K562 (cell line): ENCODE results near the gene NAT10. TPM values are rescaled to one million over a fixed set of nuclear protein-coding genes. Genes with fewer than 3 reads are reported as not detected.

Experiments
- ATAC-seq: fragments of 200-7000 bp; cut with Tn5 transposase; 3 replicates; pipeline ENCODE4 v1.9.1; 2020; ENCODE audit warnings: moderate library complexity
- BruUV-seq: library from RNA; stranded (reverse); fragments of 400-500 nt; replicated peaks from 2 replicates; lab custom pipeline; 2021; lab: Mats Ljungman, UMichigan
- CTCF ChIA-PET: fragments of 300-600 bp; formaldehyde crosslinking; extraction: SDS; loops from one replicate; lab custom pipeline; 2021; ENCODE audit warnings: low intra/inter-chr PET ratio; lab: Yijun Ruan, JAX
- POLR2A ChIA-PET: fragments of 300-600, 350-650 bp; sonication (Branson Sonifier 250); formaldehyde crosslinking; extraction: SDS; loops from one replicate; lab custom pipeline; 2021; ENCODE audit warnings: antibody characterized with exemption, inconsistent platforms; lab: Yijun Ruan, JAX
- DNase-seq, 4 experiments: peaks; one replicate each; pipeline versions ENCODE4 v3.0.0 to v3.0.0-alpha.2; 2011 to 2018; ENCODE audit warnings: low spot score in 3 of 4, mixed read lengths in 3 of 4; ENCODE audit errors: extremely low read depth in 1 of 4
- FAIRE-seq: peaks from 2 replicates; lab custom pipeline; 2011; peaks lifted over from hg19 to GRCh38; lab: Jason Lieb, UNC
- H2AFZ ChIP-seq: 2 replicates; pipeline ENCODE4 v1.6.0; 2011; ENCODE audit warnings: low read depth, low read length, control low read depth, inconsistent platforms
- H3K27ac ChIP-seq: fragments of 200-600 bp; 3 replicates; pipeline ENCODE4 v1.8.0; 2011; ENCODE audit warnings: low read depth, mild to moderate bottlenecking, control low read depth, inconsistent platforms, low read length, moderate library complexity, mixed read lengths; ENCODE audit errors: extremely low read depth
- H3K27me3 ChIP-seq, 2 experiments: fragments of 300-600 bp in 1 of 2; 2 replicates in 1 of 2; 3 replicates in 1 of 2; pipeline versions ENCODE4 v1.6.0 to v1.8.0; 2011; ENCODE audit warnings: inconsistent platforms in 2 of 2, low read length in 2 of 2, mild to moderate bottlenecking in 1 of 2, mixed read lengths in 1 of 2, moderate library complexity in 1 of 2; ENCODE audit not compliant: control insufficient read depth in 2 of 2, insufficient read depth in 2 of 2
- H3K36me3 ChIP-seq: fragments of 300-600 bp; 3 replicates; pipeline ENCODE4 v1.8.0; 2011; ENCODE audit warnings: mild to moderate bottlenecking, low read length, inconsistent platforms; ENCODE audit not compliant: control insufficient read depth, insufficient read depth
- H3K4me1 ChIP-seq, 2 experiments: fragments of 200-600 bp in 1 of 2; replicated peaks in 1 of 2; 2 replicates in 1 of 2; 3 replicates in 1 of 2; pipeline versions ENCODE4 v1.5.1 to v1.8.0; 2011; ENCODE audit warnings: inconsistent platforms in 2 of 2, low read length in 2 of 2, mild to moderate bottlenecking in 1 of 2, mixed read lengths in 1 of 2, moderate library complexity in 1 of 2; ENCODE audit not compliant: control insufficient read depth in 2 of 2, insufficient read depth in 2 of 2
- H3K4me2 ChIP-seq: 2 replicates; pipeline ENCODE4 v1.6.1; 2011; ENCODE audit warnings: low read length, control low read depth, inconsistent platforms, mixed read lengths; ENCODE audit not compliant: insufficient read depth
- H3K4me3 ChIP-seq: fragments of 200-600 bp; sonication (generic), shearing (Covaris generic); 2 replicates; pipeline ENCODE4 v1.5.1; 2016; ENCODE audit warnings: control low read depth, inconsistent platforms
- H3K79me2 ChIP-seq: fragments of 200-600 bp; 3 replicates; pipeline ENCODE4 v1.8.0; 2011; ENCODE audit warnings: low read length, inconsistent platforms; ENCODE audit not compliant: control insufficient read depth, insufficient read depth
- H3K9ac ChIP-seq, 2 experiments: 2 replicates each; pipeline versions ENCODE4 v1.6.0 to v1.6.1; 2011; ENCODE audit warnings: low read depth in 2 of 2, low read length in 2 of 2, control low read depth in 1 of 2, inconsistent platforms in 1 of 2, mild to moderate bottlenecking in 1 of 2, mixed read lengths in 1 of 2; ENCODE audit not compliant: insufficient read depth in 1 of 2
- H3K9me1 ChIP-seq: one replicate; pipeline ENCODE4 v1.6.0; 2011; ENCODE audit warnings: inconsistent platforms, mild to moderate bottlenecking, low read length, moderate library complexity; ENCODE audit not compliant: control insufficient read depth, insufficient read depth
- H3K9me3 ChIP-seq: replicated peaks from 2 replicates; pipeline ENCODE4 v1.5.1; 2011; ENCODE audit warnings: low read depth, low read length, inconsistent platforms; ENCODE audit not compliant: control insufficient read depth, insufficient read depth
- H4K20me1 ChIP-seq: replicated peaks from 2 replicates; pipeline ENCODE4 v1.6.1; 2011; ENCODE audit warnings: low read length, inconsistent platforms, mixed read lengths; ENCODE audit not compliant: control insufficient read depth, insufficient read depth
- CHD4 ChIP-seq: fragments of 200-600 bp; sonication (generic); IDR thresholded peaks from 3 replicates; pipeline ENCODE4 v1.6.1; 2012; ENCODE audit warnings: low read depth, mild to moderate bottlenecking, mixed read lengths, low read length, inconsistent platforms; ENCODE audit not compliant: insufficient read depth, insufficient replicate concordance, poor library complexity, severe bottlenecking
- HMG20B ChIP-seq: fragments of 250-450 bp; sonication (Bioruptor Pico); IDR thresholded peaks from 2 replicates; pipeline ENCODE4 v1.5.0; 2021; ENCODE audit warnings: mild to moderate bottlenecking
- HNRNPUL1 ChIP-seq: fragments of 200-400 bp; formaldehyde crosslinking; IDR thresholded peaks from 2 replicates; pipeline ENCODE4 v1.6.1; 2017; ENCODE audit warnings: low read length
- JUN ChIP-seq, 2 experiments: sonication (generic) in 1 of 2; formaldehyde crosslinking in 1 of 2; IDR thresholded peaks; 2 replicates each; pipeline versions ENCODE4 v1.6.1 to v1.8.0; 2012 to 2022; ENCODE audit warnings: borderline replicate concordance in 2 of 2, mild to moderate bottlenecking in 2 of 2, improper control_type of control experiment in 1 of 2, low read depth in 1 of 2, low read length in 1 of 2, missing genetic modification reagents in 1 of 2
- MAFK ChIP-seq: IDR thresholded peaks from 2 replicates; pipeline ENCODE4 v1.6.1; 2011; ENCODE audit warnings: low read length, improper control_type of control experiment
- MYC ChIP-seq, 2 experiments: fragments of 250-450 bp in 1 of 2; sonication (Bioruptor Pico) in 1 of 2; IDR thresholded peaks; 2 replicates each; pipeline versions ENCODE4 v1.5.1 to v1.6.1; 2012 to 2021; ENCODE audit warnings: low read depth in 2 of 2, borderline replicate concordance in 1 of 2, improper control_type of control experiment in 1 of 2, low read length in 1 of 2, mild to moderate bottlenecking in 1 of 2, moderate library complexity in 1 of 2
- NCOA4 ChIP-seq: fragments of 450-650 bp; IDR thresholded peaks from 2 replicates; pipeline ENCODE4 v1.6.1; 2018; ENCODE audit warnings: mild to moderate bottlenecking; ENCODE audit not compliant: partially characterized antibody
- PHB2 ChIP-seq: fragments of 450-650 bp; IDR thresholded peaks from 2 replicates; pipeline ENCODE4 v1.6.1; 2017; ENCODE audit warnings: low read depth
- RAD21 ChIP-seq, 2 experiments: fragments of 250-450 bp in 1 of 2; fragments of 450-650 bp in 1 of 2; sonication (Bioruptor Pico) in 1 of 2; formaldehyde crosslinking in 1 of 2; IDR thresholded peaks in 1 of 2; conservative IDR thresholded peaks in 1 of 2; 2 replicates each; pipeline versions ENCODE4 v1.4.0 to v1.8.0; 2020 to 2022; ENCODE audit warnings: mild to moderate bottlenecking in 2 of 2, moderate library complexity in 1 of 2
- ZBTB8A ChIP-seq: fragments of 450-650 bp; IDR thresholded peaks from 2 replicates; pipeline ENCODE4 v1.6.1; 2018; ENCODE audit warnings: mild to moderate bottlenecking, moderate library complexity; ENCODE audit not compliant: partially characterized antibody
- ZNF316 ChIP-seq: fragments of 450-650 bp; IDR thresholded peaks from 2 replicates; pipeline ENCODE4 v1.6.1; 2016
- ZNF436 ChIP-seq: fragments of 250-450, 450-650 bp; sonication (Bioruptor Pico); formaldehyde crosslinking; IDR thresholded peaks from 2 replicates; pipeline ENCODE4 v1.7.0; 2020; ENCODE audit warnings: mild to moderate bottlenecking
- ZNF511 ChIP-seq: sonication (generic); formaldehyde crosslinking; IDR thresholded peaks from 2 replicates; pipeline ENCODE4 v1.8.0; 2022; ENCODE audit warnings: mild to moderate bottlenecking, missing genetic modification reagents
- ZNF75A ChIP-seq: fragments of 450-650 bp; formaldehyde crosslinking; IDR thresholded peaks from 2 replicates; pipeline ENCODE4 v1.4.0; 2020; ENCODE audit warnings: mild to moderate bottlenecking
- ZNF76 ChIP-seq: fragments of 250-450 bp; sonication (Bioruptor Pico); IDR thresholded peaks from 2 replicates; pipeline ENCODE4 v1.4.0; 2020; ENCODE audit warnings: mild to moderate bottlenecking, moderate library complexity, borderline replicate concordance
- ZSCAN29 ChIP-seq: fragments of 450-650 bp; IDR thresholded peaks from 2 replicates; pipeline ENCODE4 v1.6.1; 2017
- WGBS: fragments of 100-300 bp; shearing (Covaris generic); methylation state at CpG from one replicate; pipeline ENCODE4 v1.1.6; 2016; ENCODE audit warnings: low coverage, mixed read lengths; ENCODE audit not compliant: insufficient coverage; ENCODE audit errors: missing lambda C conversion rate; 5-methylcytosine and 5-hydroxymethylcytosine counted together
- in situ Hi-C: fragments of 300-500 bp; cut with MboI; formaldehyde crosslinking; loops from 4 replicates; pipeline ENCODE4 v1.15.0; 2018; ENCODE audit warnings: inconsistent platforms, mixed read lengths
- intact Hi-C: fragments of 100-400 bp; cut with micrococcal nuclease; formaldehyde crosslinking; loops from 2 replicates; pipeline ENCODE4 v1.14.2; 2022
- polyA plus RNA-seq, 8 experiments: library from polyadenylated mRNA; depleted of rRNA in 4 of 8; stranded (reverse) in 5 of 8; unstranded in 3 of 8; fragments of >200 nt; fragmentation: Nextera tagmentation in 2 of 8; fragmentation: Illumina TruSeq in 1 of 8; extraction: Ambion mirVana in 2 of 8; extraction: Trizol in 1 of 8; gene quantifications; 2 replicates each; pipeline versions ENCODE4 v1.2.1 to v1.2.3, GENCODE V29; 2011 to 2014; ENCODE audit warnings: inconsistent platforms in 1 of 8, missing spikeins in 1 of 8
- total RNA-seq, 7 experiments: library from RNA; depleted of rRNA in 6 of 7; stranded (reverse); fragments of >200 nt in 6 of 7; fragmentation: Illumina TruSeq in 2 of 7; extraction: Trizol in 2 of 7; gene quantifications; 2 replicates each; pipeline versions ENCODE4 v1.2.1 to v1.2.3, GENCODE V29; 2011 to 2021; ENCODE audit warnings: low replicate concordance in 1 of 7

Gene NAT10
- total and polyA plus RNA-seq, 9 of the 15 experiments (the other 6 are each of a cell fraction or from before 2014, with no cell fraction given) = 55.4 to 125 (median 86.3) TPM

- TF ChIP-seq PHB2 = no peak
Observed at GRCh38 chr11:34157163-34157562, 51.7 kb downstream of the NAT10 start (continued).

GRCh38 chr11:34158661-34159060 lies 53.2 kb downstream of the NAT10 start:
- DNase-seq (peak in 1 of 4 experiments; percentile 18), ATAC-seq (no peak), FAIRE-seq (no peak)
- intact Hi-C loops = no loop called here
- no peak overlapping the region for H2AFZ ChIP-seq
- H3K27me3 ChIP-seq = peaks cover 0 to 13% of the 10 kb centered on the region in 2 experiments; a peak in 1 of 5 replicates
- H4K20me1 ChIP-seq = peaks cover 8% of the 10 kb centered on the region; the same call in 1 of the 2 replicates
- no TSS peak for BruUV-seq
- ChIA-PET POLR2A (interaction anchor here (0.7 to 1.1 kb wide), 4 partner anchors 9 to 53 kb away, joined by 3 read pairs; no protein-coding TSS in a partner anchor), CTCF (no interaction called here)
- H3K9ac ChIP-seq = peak overlapping the region in 1 of 2 experiments; percentile 6; a peak in 1 of 4 replicates
- no peak overlapping the region for H3K4me2 ChIP-seq
- H3K36me3 ChIP-seq = peaks cover 17% of the 10 kb centered on the region; the same call in 1 of the 3 replicates
- in situ Hi-C loops = loop anchor here (25.0 kb wide), 1 partner anchor 321 kb away; no protein-coding TSS in a partner anchor
- H3K27ac ChIP-seq = no peak overlapping the region
- no peaks in the 10 kb centered on the region for H3K9me1 ChIP-seq
- no peaks in the 10 kb centered on the region for H3K79me2 ChIP-seq
- H3K4me3 ChIP-seq = no peak overlapping the region
- WGBS = 28% methylated on average over 5 of the region's 6 CpGs
- peaks cover 8 to 21% of the 10 kb centered on the region in 2 experiments; a peak in 4 of 5 replicates for H3K4me1 ChIP-seq
- H3K9me3 ChIP-seq = no peaks in the 10 kb centered on the region
- no peak for TF ChIP-seq ZBTB8A
- TF ChIP-seq JUN (IDR thresholded peaks at IDR 0.05; ENCODE audit: borderline replicate concordance, low read depth, low read length) = no peak
- TF ChIP-seq JUN (CRISPR knock-in tag; IDR thresholded peaks at IDR 0.05; ENCODE audit: borderline replicate concordance) = no peak
- TF ChIP-seq ZNF76 (CRISPR knock-in tag) = no peak
- TF ChIP-seq RAD21 (CRISPR knock-in tag; conservative IDR thresholded peaks at IDR 0.05 in 1 of 2, IDR thresholded peaks at IDR 0.05 in 1 of 2) = no peak
- TF ChIP-seq HNRNPUL1 = 0 out of 2 replicates have a peak, but pooled peaks have one; percentile 41
- TF ChIP-seq HMG20B (CRISPR knock-in tag) = no peak
- TF ChIP-seq ZNF75A (CRISPR knock-in tag) = no peak
- no peak for TF ChIP-seq MAFK
- no peak for TF ChIP-seq ZNF436 (CRISPR knock-in tag)
- TF ChIP-seq ZNF316 = no peak
- no peak for TF ChIP-seq ZNF511
- no peak for TF ChIP-seq NCOA4
- no peak for TF ChIP-seq ZSCAN29
- no peak for TF ChIP-seq CHD4
- 0 out of 2 replicates have a peak, but pooled peaks have one; percentile 18 for TF ChIP-seq MYC (IDR thresholded peaks at IDR 0.05; ENCODE audit: low read depth, low read length)
- TF ChIP-seq MYC (CRISPR knock-in tag; IDR thresholded peaks at IDR 0.05; ENCODE audit: borderline replicate concordance, low read depth) = no peak
